PC-9 (cell line): ENCODE results near the gene KRT32.

Experiments used
- CTCF ChIP-seq: fragments of 200-600 bp; sonication (generic); conservative IDR thresholded peaks from 2 replicates; pipeline ENCODE4 v1.6.1; 2017; ENCODE audit warnings: mixed run types, antibody characterized with exemption, mild to moderate bottlenecking, moderate library complexity
- EZH2 ChIP-seq: fragments of 200-600 bp; sonication (generic); IDR thresholded peaks from 2 replicates; pipeline ENCODE4 v1.8.0; 2017; ENCODE audit warnings: antibody characterized with exemption, low read depth

GRCh38 chr17:41491476-41491875, 24.3 kb upstream of the KRT32 start:
- no peak for TF ChIP-seq CTCF
- no peak for TF ChIP-seq EZH2
